Vagina (tissue), 2 donors: ENCODE measurements around the gene TMC8. TPM values are rescaled to one million over a fixed set of nuclear protein-coding genes. Genes with fewer than 3 reads are reported as not detected.

Experiments
- DNase-seq, 2 donors: peaks; one replicate each; pipeline ENCODE4 v3.0.0-alpha.2; 2017; ENCODE audit errors: extremely low spot score in 2 of 2
- H3K27ac ChIP-seq: fragments of 200-600 bp; sonication (generic); one replicate; pipeline ENCODE4 v1.5.1; 2019
- H3K27me3 ChIP-seq: fragments of 200-600 bp; sonication (generic); one replicate; pipeline ENCODE4 v1.5.1; 2019
- H3K36me3 ChIP-seq, 2 donors: fragments of 200-600 bp; sonication (generic); one replicate each; pipeline ENCODE4 v1.5.1; 2017 to 2019
- H3K4me1 ChIP-seq: fragments of 200-600 bp; sonication (generic); one replicate; pipeline ENCODE4 v1.5.1; 2019
- H3K4me3 ChIP-seq, 2 donors: fragments of 200-600 bp; sonication (generic); 1 replicate in 1 of 2; 2 replicates in 1 of 2; pipeline ENCODE4 v1.5.1; 2016 to 2019
- H3K9me3 ChIP-seq: fragments of 200-600 bp; sonication (generic); one replicate; pipeline ENCODE4 v1.5.1; 2019
- POLR2A ChIP-seq, 2 donors: fragments of 450-650 bp; IDR thresholded peaks; one replicate each; pipeline ENCODE4 v1.6.1; 2017; ENCODE audit warnings: antibody characterized with exemption in 2 of 2, mild to moderate bottlenecking in 2 of 2, moderate library complexity in 2 of 2
- POLR2AphosphoS5 ChIP-seq, 2 donors: sonication (generic); formaldehyde crosslinking; IDR thresholded peaks; one replicate each; pipeline ENCODE4 v1.9.0; 2017; ENCODE audit warnings: antibody characterized with exemption in 2 of 2, mild to moderate bottlenecking in 2 of 2, low read depth in 1 of 2; ENCODE audit not compliant: insufficient read depth in 1 of 2
- intact Hi-C: fragments of 100-400 bp; cut with DNase I; formaldehyde crosslinking; loops from one replicate; pipeline ENCODE4 v1.15.1; 2023
- total RNA-seq: library from RNA; depleted of rRNA; stranded (reverse); fragments of >200 nt; gene quantifications from one replicate; pipeline ENCODE4 v1.2.3, GENCODE V29; 2016
- TF ChIP-seq, protein P1 (sequence below), 3 experiments: fragments of 450-650 bp in 2 of 3; fragments of 200-600 bp in 1 of 3; sonication (generic) in 1 of 3; IDR thresholded peaks; one replicate each; pipeline ENCODE4 v1.5.1; 2017 to 2019; ENCODE audit warnings: antibody characterized with exemption in 3 of 3, mild to moderate bottlenecking in 2 of 3, moderate library complexity in 2 of 3

TMC8 gene
- total RNA-seq, 1 donor from 2014 or later, result 24.6 TPM

DNA sequence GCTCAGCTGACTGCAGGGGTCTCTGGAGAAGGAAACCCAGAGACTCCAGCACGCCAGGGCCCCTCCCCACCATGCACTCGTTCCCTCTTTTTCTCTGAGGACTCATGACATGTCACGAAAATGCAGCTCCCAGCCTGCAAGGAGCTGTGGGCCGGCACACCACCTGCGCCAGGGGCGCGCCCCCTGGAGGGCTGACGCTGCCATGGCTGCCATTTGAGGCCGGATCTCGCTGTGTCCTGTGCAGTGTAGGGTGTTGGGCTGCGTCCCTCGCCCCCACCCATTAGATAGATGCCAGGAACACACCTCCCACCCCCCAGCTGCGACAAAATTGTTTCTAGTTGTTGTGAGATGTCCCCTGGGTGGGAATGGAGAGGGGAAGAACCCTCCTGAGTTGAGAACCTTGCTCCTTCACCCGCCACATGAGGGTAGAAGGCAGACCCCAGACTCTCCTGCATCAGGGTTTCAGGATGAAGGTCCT lies 46.0 kb downstream of the TMC8 start:
- Histone ChIP-seq H3K4me1 (peaks cover 55% of the 10 kb centered on the region), H3K4me3 (no peak overlapping the region), H3K9me3 (no peaks in the 10 kb centered on the region), H3K27me3 (no peaks in the 10 kb centered on the region), H3K27ac (no peak overlapping the region), H3K36me3 (no peaks in the 10 kb centered on the region)
- TF ChIP-seq, protein P1, sequence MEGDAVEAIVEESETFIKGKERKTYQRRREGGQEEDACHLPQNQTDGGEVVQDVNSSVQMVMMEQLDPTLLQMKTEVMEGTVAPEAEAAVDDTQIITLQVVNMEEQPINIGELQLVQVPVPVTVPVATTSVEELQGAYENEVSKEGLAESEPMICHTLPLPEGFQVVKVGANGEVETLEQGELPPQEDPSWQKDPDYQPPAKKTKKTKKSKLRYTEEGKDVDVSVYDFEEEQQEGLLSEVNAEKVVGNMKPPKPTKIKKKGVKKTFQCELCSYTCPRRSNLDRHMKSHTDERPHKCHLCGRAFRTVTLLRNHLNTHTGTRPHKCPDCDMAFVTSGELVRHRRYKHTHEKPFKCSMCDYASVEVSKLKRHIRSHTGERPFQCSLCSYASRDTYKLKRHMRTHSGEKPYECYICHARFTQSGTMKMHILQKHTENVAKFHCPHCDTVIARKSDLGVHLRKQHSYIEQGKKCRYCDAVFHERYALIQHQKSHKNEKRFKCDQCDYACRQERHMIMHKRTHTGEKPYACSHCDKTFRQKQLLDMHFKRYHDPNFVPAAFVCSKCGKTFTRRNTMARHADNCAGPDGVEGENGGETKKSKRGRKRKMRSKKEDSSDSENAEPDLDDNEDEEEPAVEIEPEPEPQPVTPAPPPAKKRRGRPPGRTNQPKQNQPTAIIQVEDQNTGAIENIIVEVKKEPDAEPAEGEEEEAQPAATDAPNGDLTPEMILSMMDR (IDR thresholded peaks at IDR 0.05), result peak; percentile 66 to 95 (median 70)
- peak; percentile 19 to 20 for TF ChIP-seq POLR2AphosphoS5 (IDR thresholded peaks at IDR 0.05; ENCODE audit: insufficient read depth in 1 of 2, low read depth in 1 of 2)
- TF ChIP-seq POLR2A (IDR thresholded peaks at IDR 0.05), result no peak
- DNase-seq, result no peak
- intact Hi-C loops, result loop anchor here (5.0 kb wide), 2 partner anchors 49 to 64 kb away; partner anchors contain the start of gene TMC6

DNA sequence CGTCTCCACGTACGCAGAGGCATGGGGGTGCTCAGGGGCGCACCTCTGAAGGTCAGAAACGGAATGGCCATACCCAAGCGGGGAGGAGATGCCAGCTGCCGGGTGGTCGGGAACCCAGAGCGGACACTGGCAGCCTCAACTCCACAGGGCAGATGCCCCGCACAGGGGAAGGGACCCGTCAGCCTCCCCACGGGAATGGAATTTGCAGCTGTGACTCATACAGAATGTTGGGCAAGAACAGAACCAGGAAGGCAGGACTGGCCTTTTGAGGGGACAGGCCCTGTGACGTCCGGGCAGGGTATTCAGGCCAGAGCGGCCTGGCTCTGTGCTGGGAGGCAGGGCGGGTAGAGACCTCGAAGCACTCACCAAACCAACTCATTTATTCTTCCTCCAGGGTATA lies 48.8 kb downstream of the TMC8 start:
- Histone ChIP-seq H3K9me3 (no peaks in the 10 kb centered on the region), H3K4me3 (no peak overlapping the region), H3K4me1 (peaks cover 27% of the 10 kb centered on the region), H3K36me3 (no peaks in the 10 kb centered on the region), H3K27ac (no peak overlapping the region), H3K27me3 (no peaks in the 10 kb centered on the region)
- no peak for DNase-seq
- intact Hi-C loops, result loop anchor here (5.0 kb wide), 2 partner anchors 52 to 67 kb away; partner anchors contain the start of gene TMC6
- TF ChIP-seq POLR2A (IDR thresholded peaks at IDR 0.05) (no peak), POLR2AphosphoS5 (IDR thresholded peaks at IDR 0.05; ENCODE audit: insufficient read depth in 1 of 2, low read depth in 1 of 2) (peak; percentile 23 to 64)
- TF ChIP-seq, protein P1 (IDR thresholded peaks at IDR 0.05), result no peak

DNA sequence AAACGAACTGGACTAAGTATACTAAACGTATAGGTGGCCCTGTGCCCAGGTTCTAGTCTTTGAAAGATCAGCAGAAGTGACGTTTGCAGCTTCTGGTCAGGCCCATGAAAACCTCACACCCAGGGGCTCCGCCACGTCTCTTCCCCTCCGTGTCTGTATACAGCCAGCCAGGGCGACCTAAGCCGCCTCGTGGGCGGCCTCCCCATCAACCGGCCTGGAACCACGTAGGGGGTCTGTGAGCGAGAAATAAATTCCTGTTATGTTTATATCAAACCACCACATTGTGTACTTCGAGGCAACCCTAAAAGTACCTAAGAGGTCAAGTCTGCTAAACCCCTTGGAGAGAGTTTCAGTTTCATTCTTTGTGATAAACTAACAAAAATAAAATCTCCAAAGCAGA lies 49.5 kb downstream of the TMC8 start:
- Histone ChIP-seq H3K4me3 (no peak overlapping the region), H3K9me3 (no peaks in the 10 kb centered on the region), H3K27ac (no peak overlapping the region), H3K27me3 (no peaks in the 10 kb centered on the region), H3K4me1 (peaks cover 20% of the 10 kb centered on the region), H3K36me3 (no peaks in the 10 kb centered on the region)
- DNase-seq, result no peak
- TF ChIP-seq, protein P1 (IDR thresholded peaks at IDR 0.05), result no peak
- no peak for TF ChIP-seq POLR2A (IDR thresholded peaks at IDR 0.05)
- TF ChIP-seq POLR2AphosphoS5 (IDR thresholded peaks at IDR 0.05; ENCODE audit: insufficient read depth in 1 of 2, low read depth in 1 of 2), result no peak
- intact Hi-C loops, result no loop called here

DNA sequence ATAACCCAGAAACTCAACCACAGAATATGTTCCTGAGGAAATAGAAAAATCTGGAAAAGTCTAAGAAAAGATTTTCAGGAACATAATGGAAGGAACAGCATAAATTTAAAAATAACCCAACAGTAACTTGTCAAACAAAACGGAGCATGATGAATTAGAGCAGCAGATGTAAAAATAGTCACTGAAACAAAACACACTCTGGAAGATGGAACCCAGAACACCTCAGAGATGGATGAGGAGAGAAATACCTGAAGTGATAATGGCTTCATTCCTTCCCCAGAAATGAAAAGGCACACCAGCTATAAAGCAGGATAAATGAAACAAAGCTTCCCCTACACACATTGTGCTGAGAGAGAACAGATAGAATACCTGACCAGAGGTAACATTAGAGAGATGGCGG lies 49.9 kb downstream of the TMC8 start:
- intact Hi-C loops, result no loop called here
- Histone ChIP-seq H3K4me1 (peaks cover 16% of the 10 kb centered on the region), H3K4me3 (no peak overlapping the region), H3K27me3 (no peaks in the 10 kb centered on the region), H3K27ac (peak overlapping the region; percentile 33), H3K9me3 (no peaks in the 10 kb centered on the region), H3K36me3 (no peaks in the 10 kb centered on the region)
- no peak for DNase-seq
- TF ChIP-seq POLR2A (IDR thresholded peaks at IDR 0.05) (no peak), POLR2AphosphoS5 (IDR thresholded peaks at IDR 0.05; ENCODE audit: insufficient read depth in 1 of 2, low read depth in 1 of 2) (no peak)
- TF ChIP-seq, protein P1 (IDR thresholded peaks at IDR 0.05), result no peak

DNA sequence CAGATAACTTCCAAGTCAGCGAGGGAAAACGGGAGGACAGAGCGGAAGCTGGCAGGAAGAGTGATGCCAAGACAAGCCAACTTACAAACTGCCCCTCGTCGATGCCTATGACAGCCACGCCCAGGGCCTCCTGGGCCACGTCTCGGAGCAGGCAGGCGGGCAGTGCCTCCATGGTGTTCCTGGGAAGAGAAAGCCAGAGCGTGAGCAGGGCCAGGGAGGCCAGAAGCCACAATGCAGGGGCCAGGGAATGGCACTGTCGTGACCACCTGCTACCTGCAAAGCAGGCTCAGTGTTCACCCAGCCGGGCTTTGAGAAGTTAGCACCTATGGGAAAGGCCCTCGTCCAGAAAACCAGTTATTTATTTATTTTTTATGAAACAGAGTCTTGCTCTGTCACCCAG lies 51.9 kb downstream of the TMC8 start:
- no peaks in the 10 kb centered on the region for H3K27me3 ChIP-seq
- H3K4me1 ChIP-seq, result peaks cover 16% of the 10 kb centered on the region
- DNase-seq, result no peak
- H3K4me3 ChIP-seq, result no peak overlapping the region
- no peak overlapping the region for H3K27ac ChIP-seq
- H3K36me3 ChIP-seq, result no peaks in the 10 kb centered on the region
- TF ChIP-seq POLR2AphosphoS5 (IDR thresholded peaks at IDR 0.05; ENCODE audit: insufficient read depth in 1 of 2, low read depth in 1 of 2), result no peak
- TF ChIP-seq, protein P1 (IDR thresholded peaks at IDR 0.05), result no peak
- TF ChIP-seq POLR2A (IDR thresholded peaks at IDR 0.05), result no peak
- intact Hi-C loops, result no loop called here
- no peaks in the 10 kb centered on the region for H3K9me3 ChIP-seq
